Measurements from ENCODE around the gene SLC2A13. TPM values are rescaled to one million over a fixed set of nuclear protein-coding genes. Genes with fewer than 3 reads are reported as not detected.
"Not testable (repeated sequence)": the region's sequence is repeated elsewhere in the genome, so short reads cannot be mapped to it uniquely, and the experiment has no call there.

Gene SLC2A13
- total RNA-seq, 2 donors from 2014 or later = 6.4 to 16.3 TPM

DNA sequence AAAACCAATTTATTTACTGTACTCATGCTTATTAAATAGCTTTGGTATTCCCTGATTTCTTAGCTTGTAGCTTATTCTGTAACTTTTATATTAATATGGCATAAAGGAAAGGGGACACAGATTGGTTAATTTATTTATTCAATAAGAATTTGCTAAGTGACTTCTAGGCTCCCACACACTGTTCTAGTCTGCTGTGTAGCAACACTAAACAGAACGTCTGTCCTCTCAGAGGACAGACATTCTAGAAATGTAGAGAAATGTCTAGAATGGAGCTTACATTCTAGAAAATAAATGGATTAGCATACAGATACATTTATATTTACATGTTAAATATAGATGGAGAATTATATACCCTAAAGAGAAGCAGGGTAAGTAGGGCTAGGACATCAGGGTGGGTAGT is 301.4 kb downstream of the SLC2A13 start:
- intact Hi-C loops (cut with DNase I) = no loop called here
- DNase-seq (no peak), ATAC-seq (no peak)

DNA sequence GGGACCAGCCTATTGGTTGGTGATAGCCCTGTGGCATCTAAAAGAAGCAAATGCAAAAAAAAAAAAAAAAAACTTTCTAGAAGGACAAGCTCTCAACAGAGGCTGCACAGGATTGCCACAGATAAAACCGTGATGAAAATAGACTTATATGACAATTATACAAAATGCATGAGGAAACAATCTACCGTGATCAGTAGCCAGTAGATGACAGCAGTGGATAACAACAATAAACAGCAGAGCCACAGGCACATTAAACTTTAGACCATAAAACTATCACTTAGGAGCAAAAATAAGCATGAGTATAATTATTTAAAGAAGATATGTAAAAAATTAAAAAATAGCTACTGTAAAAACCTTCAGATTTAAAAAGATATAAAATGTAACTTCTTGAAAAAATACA is 302.7 kb downstream of the SLC2A13 start:
- intact Hi-C loops (cut with DNase I) = no loop called here
- ATAC-seq = no peak
- no peak for DNase-seq

GRCh38 chr12:39798977-39799376 is 306.9 kb downstream of the SLC2A13 start:
- ATAC-seq = no peak
- intact Hi-C loops (cut with DNase I) = no loop called here
- DNase-seq = no peak

GRCh38 chr12:39798429-39798828 is 307.5 kb downstream of the SLC2A13 start:
- ATAC-seq (no peak), DNase-seq (no peak)
- intact Hi-C loops (cut with DNase I) = no loop called here

DNA sequence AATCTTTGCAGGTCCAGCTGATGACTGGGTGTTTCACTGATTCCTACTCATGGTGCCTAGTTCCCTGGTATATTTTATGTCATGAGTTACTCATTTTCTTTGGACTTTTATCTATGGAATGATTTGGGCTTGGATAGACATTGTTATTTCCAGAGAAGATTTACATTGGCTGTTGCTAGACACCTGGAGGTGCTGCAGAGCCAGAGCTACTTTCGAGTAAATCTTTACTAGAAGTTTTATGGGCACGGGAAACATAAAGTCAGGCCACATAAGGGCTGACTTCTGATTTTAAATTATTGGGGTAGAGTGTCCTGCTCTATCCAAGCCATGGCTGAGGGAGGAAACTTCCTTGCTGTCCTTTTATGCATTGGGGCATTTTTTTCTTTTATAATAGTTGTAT is 310.4 kb downstream of the SLC2A13 start:
- DNase-seq (no peak), ATAC-seq (no peak)
- intact Hi-C loops (cut with DNase I) = no loop called here

DNA sequence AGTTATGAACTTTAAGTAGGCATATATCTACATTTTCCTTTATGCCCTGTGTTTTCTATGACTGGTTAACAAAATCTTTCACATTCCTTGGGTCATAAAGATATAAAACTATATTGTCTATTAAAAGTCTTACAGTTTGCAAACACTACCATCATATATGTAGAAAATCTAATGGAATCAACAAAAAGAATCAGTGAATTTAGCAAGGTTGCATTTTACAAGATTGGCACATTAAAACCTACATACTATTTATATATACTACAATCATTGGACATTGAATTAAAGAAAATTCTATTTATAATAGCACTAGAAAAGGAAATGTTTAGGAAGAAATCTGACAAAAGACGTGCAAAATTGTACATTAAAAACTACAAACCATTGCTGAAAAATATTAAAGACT is 312.9 kb downstream of the SLC2A13 start:
- DNase-seq (no peak), ATAC-seq (no peak)
- intact Hi-C loops (cut with DNase I) = no loop called here

DNA sequence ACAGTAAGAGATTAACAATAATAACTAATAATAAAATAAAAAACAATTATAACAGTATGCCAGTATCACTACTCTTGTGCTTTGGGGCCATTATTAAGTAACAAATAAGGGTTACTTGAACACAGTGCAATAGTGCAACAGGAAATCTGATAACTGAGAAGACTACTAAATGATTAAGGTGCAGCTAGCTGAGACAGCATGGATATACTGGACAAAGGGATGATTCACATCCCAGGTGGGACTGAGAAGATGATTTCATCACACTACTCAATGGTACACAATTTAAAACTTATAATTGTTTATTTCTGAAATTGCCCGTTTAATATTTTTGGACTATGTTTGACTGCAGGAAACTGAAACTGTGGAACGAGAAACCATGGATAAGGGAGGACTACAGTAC is 317.6 kb downstream of the SLC2A13 start:
- no peak for ATAC-seq
- intact Hi-C loops (cut with DNase I) = no loop called here

DNA sequence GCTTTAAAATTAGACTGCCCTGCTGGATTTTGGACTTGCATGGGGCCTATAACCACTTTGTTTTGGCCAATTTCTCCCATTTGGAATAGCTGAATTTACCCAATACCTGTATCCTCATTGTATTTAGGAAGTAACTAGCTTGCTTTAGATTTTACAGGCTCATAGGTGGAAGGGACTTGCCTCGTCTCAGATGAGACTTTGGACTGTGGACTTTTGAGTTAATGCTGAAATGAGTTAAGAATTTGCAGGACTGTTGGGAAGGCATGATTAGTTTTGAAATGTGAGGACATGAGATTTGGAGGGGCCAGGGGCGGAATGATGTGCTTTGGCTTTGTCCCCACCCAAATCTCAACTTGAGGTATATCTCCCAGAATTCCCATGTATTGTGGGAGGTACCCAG is 320.1 kb downstream of the SLC2A13 start:
- DNase-seq; intact Hi-C loops (cut with DNase I); ATAC-seq: not testable (repeated sequence)

More for the DNA sequence above, 317.6 kb downstream of the SLC2A13 start:
- DNase-seq = no peak

DNA sequence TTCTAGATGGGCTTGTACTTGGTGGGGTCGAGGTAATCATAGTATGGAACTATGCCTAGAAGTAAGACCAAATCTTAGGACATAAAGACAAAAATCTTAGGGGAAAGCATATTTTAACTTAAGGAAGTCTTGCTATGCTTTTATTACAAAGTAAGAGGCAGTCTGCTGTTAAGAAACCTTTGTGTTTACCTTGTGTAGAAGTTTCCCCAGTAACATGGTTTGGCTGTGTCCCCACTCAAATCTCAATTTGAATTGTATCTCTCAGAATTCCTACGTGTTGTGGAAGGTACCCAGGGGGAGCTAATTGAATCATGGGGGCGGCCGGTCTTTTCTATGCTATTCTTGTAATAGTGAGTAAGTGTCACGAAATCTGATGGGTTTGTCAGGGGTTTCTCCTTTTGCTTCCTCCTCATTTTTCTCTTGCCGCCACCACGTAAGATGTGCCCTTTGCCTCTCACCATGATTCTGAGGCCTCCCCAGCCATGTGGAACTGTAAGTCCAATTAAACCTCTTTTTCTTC is 323.8 kb downstream of the SLC2A13 start:
- ATAC-seq (no peak), DNase-seq (no peak)
- intact Hi-C loops (cut with DNase I) = no loop called here

GRCh38 chr12:39780913-39781446 is 324.9 kb downstream of the SLC2A13 start:
- intact Hi-C loops (cut with DNase I) = no loop called here
- no peak for DNase-seq
- peak in 1 of 2 donors; percentile 45 for ATAC-seq

DNA sequence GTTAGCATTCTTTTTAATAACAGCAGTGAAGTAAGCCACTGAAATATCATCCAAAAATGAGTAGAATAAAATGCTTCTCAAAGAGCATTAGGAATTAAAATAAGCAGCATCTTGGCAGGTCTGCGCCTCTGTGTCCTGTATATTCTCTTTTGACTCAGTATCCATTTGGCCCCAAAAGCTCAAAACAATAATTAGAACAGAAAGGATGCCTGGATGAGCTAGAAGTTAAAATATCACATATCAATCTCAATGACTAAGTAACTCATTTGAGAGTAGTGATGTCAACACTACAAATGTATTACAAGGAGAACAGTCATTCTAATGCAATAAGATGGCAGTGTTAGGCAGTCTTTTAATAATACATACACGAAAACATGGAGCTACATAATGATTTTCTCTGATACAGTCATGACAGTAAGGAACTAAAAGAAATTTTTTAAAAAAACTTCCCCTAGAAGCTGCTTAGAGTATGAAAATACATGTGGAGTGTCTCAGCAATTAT is 325.4 kb downstream of the SLC2A13 start:
- intact Hi-C loops (cut with DNase I) = no loop called here
- DNase-seq = no peak
- ATAC-seq = no peak

DNA sequence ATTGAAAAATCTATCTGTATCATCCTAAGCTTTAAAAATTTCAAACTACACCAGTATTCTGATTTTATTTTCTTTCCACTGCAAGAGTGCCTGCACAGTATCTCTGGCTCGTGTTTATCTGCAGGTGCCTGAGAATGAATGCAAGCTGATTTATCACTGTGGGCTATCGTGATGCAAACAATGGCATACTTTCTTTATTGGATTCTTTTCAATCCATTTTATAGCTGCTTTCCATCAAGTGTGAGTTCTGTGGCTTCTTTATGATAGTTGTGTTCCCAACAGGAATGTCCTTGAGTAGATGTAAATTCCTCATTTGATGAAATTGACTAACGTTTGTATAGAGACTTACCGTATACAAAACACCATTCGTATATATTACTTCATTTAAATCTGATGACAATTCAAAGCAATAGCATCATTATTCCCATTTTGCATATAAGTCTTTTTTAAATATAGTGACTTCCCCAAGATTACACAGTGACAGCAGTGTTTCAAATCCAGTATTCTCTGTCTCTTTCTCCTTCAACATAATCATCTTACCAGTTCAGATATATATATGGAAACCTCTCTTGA is 326.0 kb downstream of the SLC2A13 start:
- no peak for DNase-seq
- ATAC-seq = no peak

GRCh38 chr12:39777465-39777864 is 328.4 kb downstream of the SLC2A13 start:
- intact Hi-C loops (cut with DNase I) = no loop called here
- DNase-seq = no peak
- ATAC-seq = no peak

More for the DNA sequence above, 326.0 kb downstream of the SLC2A13 start:
- intact Hi-C loops (cut with DNase I) = no loop called here

GRCh38 chr12:39773266-39773665 is 332.6 kb downstream of the SLC2A13 start:
- ATAC-seq = no peak
- intact Hi-C loops (cut with DNase I) = no loop called here
- DNase-seq = no peak

- ATAC-seq = no peak
- DNase-seq = no peak
- intact Hi-C loops (cut with DNase I) = no loop called here
These were observed 333.0 kb downstream of the SLC2A13 start for GRCh38 chr12:39772821-39773259.

- intact Hi-C loops (cut with DNase I) = no loop called here
- ATAC-seq (no peak), DNase-seq (no peak)
These were observed 334.4 kb downstream of the SLC2A13 start for GRCh38 chr12:39771456-39771855.

GRCh38 chr12:39764944-39765560 is 340.8 kb downstream of the SLC2A13 start:
- ATAC-seq = peak; percentile 29 to 50
- intact Hi-C loops (cut with DNase I) = loop anchor here (5.0 to 10.0 kb wide), 4 partner anchors 227 to 342 kb away; partner anchors contain the start of gene SLC2A13 (in 2 of the 2)

DNA sequence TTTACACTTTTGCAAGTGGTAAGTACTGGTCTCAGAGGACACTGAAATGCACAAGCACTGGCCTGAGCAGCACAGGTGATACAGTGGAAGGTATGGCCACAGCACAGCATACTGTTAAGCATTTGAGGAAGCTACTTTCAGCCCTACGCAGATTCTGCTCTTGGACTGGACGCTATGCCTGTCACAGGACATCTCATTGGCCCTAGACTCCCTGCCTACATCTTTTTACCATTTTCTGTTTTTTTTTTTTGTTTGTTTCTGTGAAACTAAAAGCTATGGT is 342.1 kb downstream of the SLC2A13 start:
- ATAC-seq (no peak), DNase-seq (no peak)
- intact Hi-C loops (cut with DNase I) = loop anchor here (5.0 to 10.0 kb wide), 4 partner anchors 228 to 343 kb away; partner anchors contain the start of gene SLC2A13 (in 2 of the 2)

More at GRCh38 chr12:39764944-39765560, 340.8 kb downstream of the SLC2A13 start:
- no peak for DNase-seq

- intact Hi-C loops (cut with DNase I) = loop anchor here (5.0 to 10.0 kb wide), 4 partner anchors 229 to 344 kb away; partner anchors contain the start of gene SLC2A13 (in 2 of the 2)
- ATAC-seq = no peak
- no peak for DNase-seq
These were observed 342.6 kb downstream of the SLC2A13 start for GRCh38 chr12:39763071-39763889.

DNA sequence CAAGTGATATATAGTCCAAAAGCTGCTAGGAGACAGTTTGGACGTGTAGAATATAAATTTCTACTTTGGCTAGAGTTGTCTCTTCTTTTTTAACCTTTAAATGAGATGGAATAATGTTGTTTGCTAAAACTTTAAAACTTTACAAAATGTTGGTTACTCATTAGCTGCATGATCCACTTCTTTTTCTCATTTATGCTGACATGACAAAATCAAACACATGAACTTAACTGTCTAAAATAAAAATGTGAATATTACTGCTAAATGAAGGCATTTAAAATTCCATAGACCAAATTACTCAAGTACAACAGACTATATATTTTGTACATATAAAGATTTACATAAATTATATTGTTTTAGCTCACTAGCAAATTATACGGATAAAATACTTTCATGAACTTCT is 350.4 kb downstream of the SLC2A13 start:
- DNase-seq (no peak), ATAC-seq (no peak)
- intact Hi-C loops (cut with DNase I) = no loop called here
